Psoas muscle (tissue), 8 donors: Measurements from ENCODE around the gene IFNL4. TPM values are rescaled to one million over a fixed set of nuclear protein-coding genes. Genes with fewer than 3 reads are reported as not detected.

Experiments
- ATAC-seq, 4 donors: fragments of 200-7000 bp; cut with Tn5 transposase; one replicate each; pipeline ENCODE4 v1.9.1; 2020; ENCODE audit warnings: moderate library complexity in 3 of 4, mild to moderate bottlenecking in 2 of 4
- DNase-seq, 2 donors: peaks; one replicate each; pipeline ENCODE4 v3.0.0-alpha.2; 2020
- H3K27ac ChIP-seq: fragments of 200-600 bp; one replicate; pipeline ENCODE4 v1.8.0; 2022
- H3K27me3 ChIP-seq, 3 donors: fragments of 200-600 bp in 1 of 3; one replicate each; pipeline versions ENCODE4 v1.6.1 to v1.8.0; 2013 to 2022; ENCODE audit warnings: low read length in 2 of 3, mild to moderate bottlenecking in 2 of 3, moderate library complexity in 1 of 3; ENCODE audit not compliant: insufficient read depth in 3 of 3
- H3K36me3 ChIP-seq, 2 donors: fragments of 200-600 bp in 1 of 2; one replicate each; pipeline versions ENCODE4 v1.6.1 to v1.8.0; 2013 to 2022; ENCODE audit warnings: low read depth in 1 of 2, mild to moderate bottlenecking in 1 of 2, moderate library complexity in 1 of 2; ENCODE audit not compliant: insufficient read depth in 1 of 2
- H3K4me1 ChIP-seq: fragments of 200-600 bp; one replicate; pipeline ENCODE4 v1.8.0; 2022
- H3K4me3 ChIP-seq: fragments of 200-600 bp; one replicate; pipeline ENCODE4 v1.8.0; 2022; ENCODE audit warnings: mild to moderate bottlenecking
- H3K9me3 ChIP-seq: fragments of 200-600 bp; one replicate; pipeline ENCODE4 v1.8.0; 2022
- WGBS, 3 donors: extraction: QIAGEN DNeasy Blood & Tissue Kit; methylation state at CpG; one replicate each; pipeline versions ENCODE4 v1.1.6 to v1.1.7; 2013; 5-methylcytosine and 5-hydroxymethylcytosine counted together
- intact Hi-C, 2 donors: fragments of 100-400 bp; cut with DNase I; formaldehyde crosslinking; loops; one replicate each; pipeline versions ENCODE4 v1.11.0 to v1.14.2; 2022
- polyA plus RNA-seq, 3 donors: library from polyadenylated mRNA; stranded (reverse); fragments of 200-250 nt; gene quantifications; one replicate each; pipeline ENCODE4 v1.2.3, GENCODE V29; 2013
- total RNA-seq, 4 donors: library from RNA; stranded (reverse); fragmentation: NEBNext Ultra II Directional in 2 of 4; extraction: Animal tissue kit (Norgen Biotek cat#: 25700) in 2 of 4; gene quantifications; one replicate each; pipeline versions ENCODE4 v1.2.1 to v1.2.4, GENCODE V29; 2021 to 2023
- TF ChIP-seq, protein P1 (sequence below): fragments of 200-600 bp; IDR thresholded peaks from one replicate; pipeline ENCODE4 v1.8.0; 2022; ENCODE audit warnings: antibody characterized with exemption
- donor health status: healthy with polysubstance abuse.
- donor health status: DM: no; HTN: no; CAD: no; lungs with moderate emphysema.
- donor health status: Bipolar disorder and iron deficiency.
- donor health status: healthy.
- donor health status: DM: yes; HTN: yes; CAD: no.
- donor health status: DM: no; HTN: no; CAD: no.
- donor health status: DM: no; HTN: no; CAD: no.
- donor health status: DM: yes; HTN: yes; CAD: no.

Gene IFNL4
- total and polyA plus RNA-seq, 7 donors: not detected

DNA sequence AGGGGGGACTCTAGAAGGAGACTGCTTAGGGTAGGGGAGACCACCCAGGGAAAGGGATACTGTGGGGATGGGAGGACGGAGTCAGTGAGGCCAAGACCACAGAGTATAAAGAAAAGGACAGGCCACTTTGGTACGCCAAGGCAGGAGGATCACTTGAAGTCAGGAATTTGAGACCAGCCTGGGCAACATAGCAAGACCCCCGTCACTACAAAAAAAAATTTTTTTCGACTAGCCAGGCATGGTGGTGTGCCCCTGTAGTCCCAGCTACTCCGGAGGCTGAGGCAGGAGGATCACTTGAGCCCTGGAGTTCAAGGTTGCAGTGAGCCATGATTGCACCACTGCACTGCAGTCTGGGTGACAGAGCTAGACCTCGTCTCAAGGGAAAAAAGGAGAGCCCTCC is 10.4 kb downstream of the IFNL4 start:
- H3K9me3 ChIP-seq: no peaks in the 10 kb centered on the region
- TF ChIP-seq, protein P1, sequence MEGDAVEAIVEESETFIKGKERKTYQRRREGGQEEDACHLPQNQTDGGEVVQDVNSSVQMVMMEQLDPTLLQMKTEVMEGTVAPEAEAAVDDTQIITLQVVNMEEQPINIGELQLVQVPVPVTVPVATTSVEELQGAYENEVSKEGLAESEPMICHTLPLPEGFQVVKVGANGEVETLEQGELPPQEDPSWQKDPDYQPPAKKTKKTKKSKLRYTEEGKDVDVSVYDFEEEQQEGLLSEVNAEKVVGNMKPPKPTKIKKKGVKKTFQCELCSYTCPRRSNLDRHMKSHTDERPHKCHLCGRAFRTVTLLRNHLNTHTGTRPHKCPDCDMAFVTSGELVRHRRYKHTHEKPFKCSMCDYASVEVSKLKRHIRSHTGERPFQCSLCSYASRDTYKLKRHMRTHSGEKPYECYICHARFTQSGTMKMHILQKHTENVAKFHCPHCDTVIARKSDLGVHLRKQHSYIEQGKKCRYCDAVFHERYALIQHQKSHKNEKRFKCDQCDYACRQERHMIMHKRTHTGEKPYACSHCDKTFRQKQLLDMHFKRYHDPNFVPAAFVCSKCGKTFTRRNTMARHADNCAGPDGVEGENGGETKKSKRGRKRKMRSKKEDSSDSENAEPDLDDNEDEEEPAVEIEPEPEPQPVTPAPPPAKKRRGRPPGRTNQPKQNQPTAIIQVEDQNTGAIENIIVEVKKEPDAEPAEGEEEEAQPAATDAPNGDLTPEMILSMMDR: no peak
- no peaks in the 10 kb centered on the region for H3K36me3 ChIP-seq
- intact Hi-C loops: no loop called here
- 70 to 72% (median 71%) methylated on average over 6 of the region's 6 CpGs for WGBS, 3 donors
- H3K4me3 ChIP-seq: no peak overlapping the region
- DNase-seq: no peak
- ATAC-seq: no peak
- H3K4me1 ChIP-seq: no peaks in the 10 kb centered on the region
- peaks cover 0 to 15% (median 2%) of the 10 kb centered on the region in 3 donors for H3K27me3 ChIP-seq
- H3K27ac ChIP-seq: no peak overlapping the region

DNA sequence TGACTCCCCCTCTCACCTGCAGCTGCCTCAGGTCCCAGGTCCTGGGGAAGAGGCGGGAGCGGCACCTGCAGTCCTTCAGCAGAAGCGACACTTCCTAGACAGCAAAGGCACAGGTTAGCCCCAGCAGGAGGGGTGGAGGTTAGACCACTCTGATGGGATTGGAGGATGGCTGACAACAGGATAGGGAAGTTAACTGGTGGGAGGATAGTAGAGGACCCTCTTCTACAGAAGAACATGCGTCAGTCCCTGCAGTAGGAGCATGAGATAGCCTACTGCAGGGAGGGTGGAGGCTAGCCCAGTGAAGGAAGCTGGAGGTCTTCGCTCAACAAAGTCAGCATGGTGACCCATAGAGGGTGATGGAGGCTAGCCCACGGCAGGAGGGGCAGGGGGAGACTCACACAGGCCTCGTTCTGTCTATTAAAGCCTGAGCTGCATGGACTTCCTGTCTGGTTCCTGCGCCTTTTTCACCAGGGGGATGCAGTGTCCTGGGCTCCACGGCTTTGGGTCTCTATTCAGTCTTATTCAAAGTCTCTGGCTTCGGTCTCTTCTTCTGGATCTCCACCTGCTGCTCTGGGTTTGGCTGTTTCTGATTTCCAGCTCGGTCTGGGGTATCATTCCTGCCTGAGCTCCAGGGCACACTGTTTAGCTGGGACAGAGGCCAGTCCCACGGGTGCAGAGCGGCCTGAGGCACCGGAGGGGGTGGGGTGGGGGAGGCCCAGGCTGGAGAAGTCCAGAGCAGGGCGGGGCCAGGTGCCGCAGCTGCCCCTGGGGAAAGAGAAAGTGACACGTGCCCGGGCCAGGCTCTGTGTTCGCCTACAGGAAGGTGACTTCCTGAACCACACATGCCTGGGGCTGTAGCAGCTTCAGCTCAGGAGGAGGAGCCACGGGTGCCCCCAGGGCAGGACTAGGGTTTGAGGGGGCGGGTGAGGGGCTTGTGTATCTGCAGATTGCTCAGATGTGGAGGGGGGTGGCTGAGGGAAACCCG is 11.2 kb downstream of the IFNL4 start:
- H3K4me1 ChIP-seq: no peaks in the 10 kb centered on the region
- no peaks in the 10 kb centered on the region for H3K36me3 ChIP-seq
- H3K27me3 ChIP-seq: peaks cover 0 to 15% (median 2%) of the 10 kb centered on the region in 3 donors
- no peak for DNase-seq
- WGBS, 3 donors: 33 to 38% (median 35%) methylated on average over 22 of the region's 22 CpGs
- TF ChIP-seq, protein P1: no peak
- no peak overlapping the region for H3K27ac ChIP-seq
- no peaks in the 10 kb centered on the region for H3K9me3 ChIP-seq
- intact Hi-C loops: no loop called here
- no peak overlapping the region for H3K4me3 ChIP-seq
- no peak for ATAC-seq

DNA sequence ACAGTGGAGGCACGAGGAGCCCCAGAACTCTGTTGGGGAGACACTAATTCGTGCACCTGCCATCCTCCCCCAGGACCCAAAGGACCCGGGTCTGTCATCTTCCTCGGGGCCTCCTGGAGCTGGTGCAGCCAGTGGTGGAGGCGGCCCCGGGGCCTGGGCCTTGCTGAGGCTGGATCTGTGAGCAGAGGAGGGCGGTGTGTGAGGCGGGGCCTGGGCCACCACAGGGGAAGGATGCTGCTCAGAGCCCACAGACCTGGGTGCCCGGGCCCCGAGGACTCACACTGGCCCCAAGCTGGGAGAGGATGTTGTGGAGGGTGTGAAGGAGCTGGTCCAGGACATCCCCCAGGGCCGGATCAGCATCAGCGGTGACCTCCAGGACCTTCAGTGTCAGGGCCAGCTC is 12.1 kb downstream of the IFNL4 start:
- H3K27me3 ChIP-seq: peaks cover 0 to 15% (median 2%) of the 10 kb centered on the region in 3 donors
- ATAC-seq: no peak

DNA sequence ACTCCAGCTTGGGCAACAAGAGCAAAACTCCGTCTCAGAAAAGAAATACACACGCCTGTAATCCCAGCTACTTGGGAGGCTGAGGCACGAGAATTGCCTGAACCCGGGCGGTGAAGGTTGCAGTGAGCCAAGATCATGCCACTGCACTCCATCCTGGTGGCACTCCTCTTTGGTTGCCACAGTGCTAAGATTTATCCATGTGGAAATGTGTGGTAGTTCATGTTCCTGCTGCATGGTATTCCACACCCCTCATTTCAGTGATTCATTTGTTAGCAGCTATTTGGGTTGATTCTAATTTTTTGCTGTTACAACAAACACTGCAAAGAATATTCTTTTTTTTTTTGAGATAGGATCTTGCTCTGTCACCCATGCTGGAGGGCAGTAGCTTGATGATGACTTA is 15.9 kb downstream of the IFNL4 start:
- 76 to 85% (median 85%) methylated on average over 5 of the region's 5 CpGs for WGBS, 3 donors
- intact Hi-C loops: no loop called here
- TF ChIP-seq, protein P1: no peak
- no peak for DNase-seq
- no peak for ATAC-seq
- H3K4me3 ChIP-seq: no peak overlapping the region
- H3K27me3 ChIP-seq: peaks cover 0 to 15% (median 2%) of the 10 kb centered on the region in 3 donors
- no peaks in the 10 kb centered on the region for H3K9me3 ChIP-seq
- H3K36me3 ChIP-seq: no peaks in the 10 kb centered on the region
- H3K4me1 ChIP-seq: no peaks in the 10 kb centered on the region
- no peak overlapping the region for H3K27ac ChIP-seq

More for the DNA sequence above, 12.1 kb downstream of the IFNL4 start:
- DNase-seq: no peak
- WGBS, 3 donors: 62 to 76% (median 64%) methylated on average over 11 to 12 of the region's 12 CpGs
- Histone ChIP-seq H3K4me1 (no peaks in the 10 kb centered on the region), H3K27ac (no peak overlapping the region), H3K9me3 (no peaks in the 10 kb centered on the region), H3K36me3 (no peaks in the 10 kb centered on the region), H3K4me3 (no peak overlapping the region)
- TF ChIP-seq, protein P1: no peak
- intact Hi-C loops: no loop called here
